ENCODE measurements around the gene TCEAL4. TPM values are rescaled to one million over a fixed set of nuclear protein-coding genes. Genes with fewer than 3 reads are reported as not detected.

TCEAL4 gene
- total RNA-seq, 4 donors from 2014 or later: 343 to 818 (median 418) TPM

DNA sequence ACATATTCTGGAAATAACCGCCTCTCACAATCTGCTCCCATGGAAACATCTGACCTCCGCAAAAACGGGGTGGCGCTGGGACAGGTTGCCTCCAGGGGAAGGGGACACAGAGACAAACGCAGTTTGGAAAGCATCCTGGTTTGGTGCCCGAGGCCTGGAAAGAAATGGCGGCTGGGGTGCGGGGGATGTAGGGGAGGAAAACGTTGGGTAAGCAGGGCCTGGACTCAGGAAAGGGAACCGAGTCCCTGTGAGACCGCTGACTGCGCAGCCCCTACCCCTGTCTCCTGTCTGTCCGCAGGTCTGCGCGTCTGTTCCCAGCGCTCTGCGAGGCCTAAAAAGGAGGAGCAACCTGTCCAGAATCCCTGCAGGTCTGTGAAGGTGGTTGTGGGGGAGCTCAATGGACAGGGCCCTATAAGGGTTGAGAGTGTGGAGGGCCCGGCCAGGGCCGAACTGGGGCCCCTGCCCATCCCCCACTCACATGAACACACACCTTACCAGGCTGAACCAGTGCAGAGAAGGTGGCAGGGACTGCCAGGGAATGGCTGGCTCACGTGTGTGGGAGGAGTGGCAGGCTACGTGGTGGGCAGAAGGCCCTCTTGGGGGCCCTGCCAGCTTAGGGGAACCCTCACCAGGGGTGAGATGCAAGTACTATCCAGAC, 23.1 kb downstream of the TCEAL4 start:
- Histone ChIP-seq H3K4me3 (peak overlapping the region; percentile 67 to 73 (median 71)), H3K36me3 (no peaks in the 10 kb centered on the region), H3K9me3 (no peaks in the 10 kb centered on the region), H3K4me1 (peaks cover 0 to 18% (median 7%) of the 10 kb centered on the region in 4 donors), H3K27me3 (peaks cover 0 to 3% (median 0%) of the 10 kb centered on the region in 4 donors), H3K27ac (replicated peaks in 1 of 4) (peak overlapping the region; percentile 86 to 92 (median 92))
- intact Hi-C loops (cut with DNase I): no loop called here
- DNase-seq (ENCODE audit: extremely low spot score): no peak
- WGBS: 25% methylated on average over 16 of the region's 21 CpGs
- TF ChIP-seq EP300 (IDR thresholded peaks at IDR 0.05) (no peak), POLR2A (IDR thresholded peaks at IDR 0.05; ENCODE audit: low read depth) (no peak), POLR2AphosphoS5 (IDR thresholded peaks at IDR 0.05) (no peak)
- TF ChIP-seq, protein P1, sequence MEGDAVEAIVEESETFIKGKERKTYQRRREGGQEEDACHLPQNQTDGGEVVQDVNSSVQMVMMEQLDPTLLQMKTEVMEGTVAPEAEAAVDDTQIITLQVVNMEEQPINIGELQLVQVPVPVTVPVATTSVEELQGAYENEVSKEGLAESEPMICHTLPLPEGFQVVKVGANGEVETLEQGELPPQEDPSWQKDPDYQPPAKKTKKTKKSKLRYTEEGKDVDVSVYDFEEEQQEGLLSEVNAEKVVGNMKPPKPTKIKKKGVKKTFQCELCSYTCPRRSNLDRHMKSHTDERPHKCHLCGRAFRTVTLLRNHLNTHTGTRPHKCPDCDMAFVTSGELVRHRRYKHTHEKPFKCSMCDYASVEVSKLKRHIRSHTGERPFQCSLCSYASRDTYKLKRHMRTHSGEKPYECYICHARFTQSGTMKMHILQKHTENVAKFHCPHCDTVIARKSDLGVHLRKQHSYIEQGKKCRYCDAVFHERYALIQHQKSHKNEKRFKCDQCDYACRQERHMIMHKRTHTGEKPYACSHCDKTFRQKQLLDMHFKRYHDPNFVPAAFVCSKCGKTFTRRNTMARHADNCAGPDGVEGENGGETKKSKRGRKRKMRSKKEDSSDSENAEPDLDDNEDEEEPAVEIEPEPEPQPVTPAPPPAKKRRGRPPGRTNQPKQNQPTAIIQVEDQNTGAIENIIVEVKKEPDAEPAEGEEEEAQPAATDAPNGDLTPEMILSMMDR (IDR thresholded peaks at IDR 0.05): no peak

DNA sequence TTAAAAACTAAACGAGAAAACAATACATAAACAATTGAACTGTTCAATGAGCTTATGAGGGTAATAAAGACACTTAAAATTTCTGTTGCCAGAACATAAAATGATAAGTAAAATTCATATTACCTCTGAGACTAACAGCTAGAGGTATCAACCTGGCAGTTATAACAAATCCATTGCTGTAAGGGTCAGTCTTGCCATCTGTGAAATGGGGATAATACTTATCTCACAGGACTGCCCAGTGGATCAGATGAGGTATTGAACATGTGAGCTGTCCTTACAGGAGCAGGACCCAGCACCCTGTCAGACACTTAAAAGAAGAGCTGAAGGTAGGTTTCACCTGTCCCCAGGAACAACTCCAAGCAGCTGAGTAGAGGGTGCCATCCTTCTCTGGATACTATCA, 25.0 kb downstream of the TCEAL4 start:
- peaks cover 0 to 3% (median 0%) of the 10 kb centered on the region in 4 donors for H3K27me3 ChIP-seq
- intact Hi-C loops (cut with DNase I): no loop called here
- DNase-seq (ENCODE audit: extremely low spot score): no peak
- WGBS: 69% methylated on average over 1 of the region's 1 CpG
- H3K4me1 ChIP-seq: peaks cover 0 to 18% (median 7%) of the 10 kb centered on the region in 4 donors
- H3K36me3 ChIP-seq: no peaks in the 10 kb centered on the region
- H3K9me3 ChIP-seq: no peaks in the 10 kb centered on the region
- TF ChIP-seq EP300 (IDR thresholded peaks at IDR 0.05): no peak
- TF ChIP-seq, protein P1 (IDR thresholded peaks at IDR 0.05): no peak
- TF ChIP-seq POLR2AphosphoS5 (IDR thresholded peaks at IDR 0.05): no peak
- TF ChIP-seq POLR2A (IDR thresholded peaks at IDR 0.05; ENCODE audit: low read depth): no peak
- no peak overlapping the region for H3K4me3 ChIP-seq
- H3K27ac ChIP-seq (replicated peaks in 1 of 4): no peak overlapping the region

DNA sequence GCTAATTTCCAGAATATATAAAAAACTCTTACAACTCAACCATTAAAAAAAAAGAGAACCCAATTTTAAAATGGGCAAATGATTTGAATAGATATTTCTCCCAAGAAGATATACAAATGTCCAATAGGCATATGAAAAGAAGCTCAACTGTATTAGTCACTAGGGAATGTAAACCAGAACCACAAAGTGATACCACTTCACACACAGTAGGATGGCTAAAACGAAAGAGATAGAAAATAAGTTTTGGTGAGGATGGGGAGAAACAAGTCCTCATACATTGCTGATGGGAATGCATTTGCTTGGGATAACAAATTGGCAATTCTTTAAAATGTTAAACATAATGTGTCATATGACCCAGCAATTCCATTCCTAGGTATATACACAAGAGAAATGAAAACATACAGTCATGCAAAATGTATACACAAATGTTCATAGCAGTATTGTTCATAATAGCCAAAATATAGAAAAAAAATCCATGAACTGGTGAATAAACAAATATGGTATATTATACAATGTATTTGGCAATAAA, 28.1 kb downstream of the TCEAL4 start:
- 38% methylated on average over 1 of the region's 1 CpG for WGBS
- Histone ChIP-seq H3K4me1 (peaks cover 0 to 16% (median 4%) of the 10 kb centered on the region in 4 donors), H3K27me3 (peaks cover 0 to 3% (median 0%) of the 10 kb centered on the region in 4 donors), H3K9me3 (no peaks in the 10 kb centered on the region), H3K4me3 (no peak overlapping the region), H3K36me3 (no peaks in the 10 kb centered on the region), H3K27ac (replicated peaks in 1 of 4) (no peak overlapping the region)
- TF ChIP-seq POLR2A (IDR thresholded peaks at IDR 0.05; ENCODE audit: low read depth): no peak
- intact Hi-C loops (cut with DNase I): no loop called here
- no peak for DNase-seq (ENCODE audit: extremely low spot score)

DNA sequence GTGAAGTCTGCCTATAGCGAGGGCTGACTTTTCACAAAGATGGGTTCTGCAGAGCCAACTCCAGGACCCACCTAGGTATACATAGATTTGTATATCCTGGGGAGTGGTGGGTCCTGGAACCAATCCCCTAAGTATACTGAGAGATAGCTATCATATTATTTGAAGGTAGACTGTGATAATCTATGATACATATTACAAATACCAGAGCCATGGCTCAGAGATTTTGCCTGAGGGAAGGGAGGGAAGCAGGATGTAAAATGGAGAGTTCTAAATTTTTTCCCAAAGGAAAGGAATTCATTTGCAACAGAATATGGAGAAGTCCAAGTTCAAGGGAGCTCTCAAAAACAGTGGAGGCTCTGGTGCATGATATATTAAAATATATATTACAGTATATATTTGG, 29.7 kb downstream of the TCEAL4 start:
- WGBS: 87% methylated on average over 1 of the region's 1 CpG
- no peak for DNase-seq (ENCODE audit: extremely low spot score)
- peaks cover 0 to 3% (median 0%) of the 10 kb centered on the region in 4 donors for H3K27me3 ChIP-seq
- no peak overlapping the region for H3K27ac ChIP-seq (replicated peaks in 1 of 4)
- intact Hi-C loops (cut with DNase I): no loop called here
- no peak overlapping the region for H3K4me3 ChIP-seq
- no peaks in the 10 kb centered on the region for H3K9me3 ChIP-seq
- TF ChIP-seq, protein P1 (IDR thresholded peaks at IDR 0.05): no peak
- TF ChIP-seq POLR2A (IDR thresholded peaks at IDR 0.05; ENCODE audit: low read depth): no peak
- TF ChIP-seq POLR2AphosphoS5 (IDR thresholded peaks at IDR 0.05): no peak
- TF ChIP-seq EP300 (IDR thresholded peaks at IDR 0.05): no peak
- H3K36me3 ChIP-seq: no peaks in the 10 kb centered on the region
- H3K4me1 ChIP-seq: peaks cover 0 to under 1% (median 0%) of the 10 kb centered on the region in 4 donors

DNA sequence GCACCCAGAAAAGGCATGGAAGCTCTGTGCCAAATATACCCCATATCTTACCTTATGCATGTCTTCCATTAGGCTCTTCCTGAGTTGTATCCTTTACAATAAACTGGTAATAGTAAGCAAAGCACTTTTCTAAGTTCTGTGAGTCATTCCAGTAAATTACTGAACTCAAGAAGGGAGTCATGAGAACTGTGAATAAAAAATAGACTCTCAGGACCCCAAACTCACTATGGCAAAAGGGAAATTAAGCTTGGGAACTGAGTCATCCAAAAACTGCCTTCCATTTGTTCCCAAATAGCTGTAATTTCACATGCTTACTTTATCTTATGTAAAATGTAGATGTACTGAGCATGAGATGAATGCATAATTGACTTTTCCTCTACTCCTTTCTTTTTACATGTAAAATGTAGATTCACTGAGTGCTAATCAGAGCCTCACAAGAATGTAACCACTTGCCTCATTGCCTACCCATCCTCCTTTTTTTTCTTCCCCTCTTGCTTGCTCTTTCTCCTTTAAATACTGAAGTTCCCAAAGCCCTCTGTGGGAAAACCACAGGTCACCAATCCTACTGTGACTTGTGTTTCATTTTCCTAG, 30.6 kb downstream of the TCEAL4 start:
- Histone ChIP-seq H3K27me3 (peaks cover 0 to 3% (median 0%) of the 10 kb centered on the region in 4 donors), H3K36me3 (no peaks in the 10 kb centered on the region), H3K4me3 (no peak overlapping the region), H3K27ac (replicated peaks in 1 of 4) (no peak overlapping the region), H3K4me1 (no peaks in the 10 kb centered on the region), H3K9me3 (no peaks in the 10 kb centered on the region)
- intact Hi-C loops (cut with DNase I): no loop called here
- no peak for TF ChIP-seq POLR2A (IDR thresholded peaks at IDR 0.05; ENCODE audit: low read depth)
- TF ChIP-seq POLR2AphosphoS5 (IDR thresholded peaks at IDR 0.05): no peak
- TF ChIP-seq, protein P1 (IDR thresholded peaks at IDR 0.05): no peak
- TF ChIP-seq EP300 (IDR thresholded peaks at IDR 0.05): no peak
- DNase-seq (ENCODE audit: extremely low spot score): no peak
